Subcutaneous adipose tissue (tissue), 4 donors: ENCODE results near the gene POLR2J. TPM values are rescaled to one million over a fixed set of nuclear protein-coding genes. Genes with fewer than 3 reads are reported as not detected.

ENCODE experiments used
- total RNA-seq, 4 donors: library from RNA; depleted of rRNA; stranded (reverse); fragments of >200 nt; gene quantifications; one replicate each; pipeline ENCODE4 v1.1.0, GENCODE V29; 2016
- TF ChIP-seq, protein P1 (sequence below): fragments of 450-650 bp; IDR thresholded peaks from one replicate; pipeline ENCODE4 v1.5.1; 2016; ENCODE audit warnings: low read depth, mild to moderate bottlenecking, control low read depth, antibody characterized with exemption, moderate library complexity

The POLR2J gene
- total RNA-seq, 4 donors from 2014 or later = 11.7 to 25.8 (median 18.0) TPM

DNA sequence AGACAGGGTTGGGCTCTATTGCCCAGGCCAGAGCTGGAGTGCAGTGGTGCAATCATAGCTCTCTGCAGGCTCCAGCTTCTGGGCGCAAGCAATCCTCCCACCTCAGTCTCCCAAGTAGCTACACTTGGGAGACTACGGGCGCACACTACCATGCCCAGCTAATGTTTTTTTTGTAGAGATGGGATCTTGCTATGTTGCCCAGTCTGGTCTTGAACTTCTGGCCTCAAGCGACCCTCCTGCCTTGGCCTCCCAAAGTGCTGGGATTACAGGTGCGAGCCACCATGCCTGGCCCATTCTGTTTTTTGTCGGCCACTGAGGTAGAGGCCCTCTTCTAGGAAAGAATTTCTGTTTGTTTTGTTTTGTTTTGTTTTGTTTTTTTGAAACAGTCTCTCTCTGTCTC lies 26.3 kb downstream of the POLR2J start:
- TF ChIP-seq, protein P1, sequence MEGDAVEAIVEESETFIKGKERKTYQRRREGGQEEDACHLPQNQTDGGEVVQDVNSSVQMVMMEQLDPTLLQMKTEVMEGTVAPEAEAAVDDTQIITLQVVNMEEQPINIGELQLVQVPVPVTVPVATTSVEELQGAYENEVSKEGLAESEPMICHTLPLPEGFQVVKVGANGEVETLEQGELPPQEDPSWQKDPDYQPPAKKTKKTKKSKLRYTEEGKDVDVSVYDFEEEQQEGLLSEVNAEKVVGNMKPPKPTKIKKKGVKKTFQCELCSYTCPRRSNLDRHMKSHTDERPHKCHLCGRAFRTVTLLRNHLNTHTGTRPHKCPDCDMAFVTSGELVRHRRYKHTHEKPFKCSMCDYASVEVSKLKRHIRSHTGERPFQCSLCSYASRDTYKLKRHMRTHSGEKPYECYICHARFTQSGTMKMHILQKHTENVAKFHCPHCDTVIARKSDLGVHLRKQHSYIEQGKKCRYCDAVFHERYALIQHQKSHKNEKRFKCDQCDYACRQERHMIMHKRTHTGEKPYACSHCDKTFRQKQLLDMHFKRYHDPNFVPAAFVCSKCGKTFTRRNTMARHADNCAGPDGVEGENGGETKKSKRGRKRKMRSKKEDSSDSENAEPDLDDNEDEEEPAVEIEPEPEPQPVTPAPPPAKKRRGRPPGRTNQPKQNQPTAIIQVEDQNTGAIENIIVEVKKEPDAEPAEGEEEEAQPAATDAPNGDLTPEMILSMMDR = no peak

DNA sequence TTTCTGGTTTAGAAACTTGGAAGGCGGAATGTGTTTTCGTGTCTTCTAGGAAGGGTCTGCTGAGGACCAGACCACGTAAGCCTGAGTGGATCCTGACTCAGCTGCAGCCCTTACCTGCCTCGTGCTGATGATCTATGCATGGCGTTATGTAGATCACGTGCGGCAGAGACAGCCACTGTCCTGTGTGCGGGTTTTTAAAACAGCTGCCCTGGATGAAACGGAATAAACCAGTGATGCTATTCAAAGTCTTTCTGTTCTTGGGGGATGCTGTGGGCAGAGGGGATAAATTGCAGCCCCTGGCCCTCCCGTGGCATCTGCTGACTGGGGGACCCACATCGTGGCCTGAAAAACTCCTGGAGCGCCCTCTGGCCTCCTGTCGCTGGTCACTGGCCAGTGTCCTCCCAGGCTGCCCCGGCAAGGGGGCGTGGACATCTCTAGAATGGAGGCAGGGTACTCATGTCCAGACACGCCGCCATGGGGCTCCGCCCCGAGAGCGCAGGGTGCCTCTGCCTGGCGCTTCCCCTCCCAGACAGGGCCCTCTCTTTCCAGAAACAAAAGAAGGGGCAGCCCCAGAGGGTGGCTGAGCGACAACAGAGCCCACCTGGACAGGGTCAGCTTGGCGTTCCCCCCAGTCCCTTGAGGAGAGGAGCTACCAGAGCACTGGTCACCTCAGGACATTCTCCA lies 27.2 kb downstream of the POLR2J start:
- TF ChIP-seq, protein P1 = no peak

DNA sequence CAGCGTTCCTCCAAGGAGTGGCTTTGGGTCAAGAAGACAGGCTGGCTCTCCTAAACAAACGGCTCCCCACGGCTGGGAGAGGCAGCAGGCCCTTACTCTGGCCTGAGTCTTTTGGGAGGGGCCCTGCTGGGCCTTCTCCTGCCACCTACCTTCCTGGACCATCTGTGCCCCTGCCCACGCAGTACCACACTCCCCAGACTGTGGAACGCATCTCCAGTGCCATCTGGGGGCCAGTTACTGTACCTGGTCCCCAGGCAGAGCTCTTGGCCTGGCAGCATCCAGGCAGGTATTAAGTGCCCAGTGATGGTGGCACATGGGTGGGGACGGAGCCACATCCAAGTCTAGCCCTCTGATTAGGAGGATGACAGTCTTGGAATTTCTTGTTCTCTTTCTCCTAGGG lies 28.5 kb downstream of the POLR2J start:
- TF ChIP-seq, protein P1 = no peak

DNA sequence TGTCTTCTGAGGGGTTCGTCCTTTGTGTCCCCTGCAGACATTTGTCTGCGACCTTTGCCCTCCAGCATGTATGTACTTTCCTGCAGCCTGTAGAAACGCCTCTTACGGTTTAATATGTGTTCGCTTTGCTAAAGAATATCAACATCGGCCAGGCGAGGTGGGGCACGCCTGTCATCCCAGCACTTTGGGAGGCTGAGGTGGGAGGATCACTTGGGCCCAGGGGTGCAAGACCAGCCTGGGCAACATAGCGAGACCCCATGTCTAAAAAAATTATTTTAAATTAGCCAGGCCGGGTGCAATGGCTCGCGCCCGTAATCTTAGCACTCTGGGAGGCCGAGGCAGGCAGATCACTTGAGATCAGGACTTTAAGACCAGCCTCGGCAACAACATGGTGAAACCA lies 29.6 kb downstream of the POLR2J start:
- TF ChIP-seq, protein P1 = no peak

DNA sequence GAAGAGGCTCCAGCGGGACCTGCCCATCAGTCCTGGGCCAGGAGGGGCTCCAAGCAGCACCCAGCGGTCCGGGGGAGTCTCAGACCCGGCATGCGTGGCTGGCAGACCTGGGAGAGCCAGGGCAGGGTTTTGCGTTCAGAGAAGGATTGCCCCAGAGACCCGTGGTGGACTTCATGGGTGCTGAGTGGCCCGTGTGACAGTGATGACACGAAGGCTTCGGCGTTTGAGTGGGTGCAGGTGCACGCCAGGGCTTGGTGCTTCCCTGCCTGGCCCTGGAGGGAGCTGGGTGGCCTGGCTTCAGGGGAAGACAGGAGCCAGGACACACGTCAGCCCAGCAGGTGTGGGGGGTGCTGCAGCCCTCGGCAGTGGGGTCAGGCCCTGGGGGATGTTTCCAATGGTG lies 31.4 kb downstream of the POLR2J start:
- TF ChIP-seq, protein P1 = no peak

DNA sequence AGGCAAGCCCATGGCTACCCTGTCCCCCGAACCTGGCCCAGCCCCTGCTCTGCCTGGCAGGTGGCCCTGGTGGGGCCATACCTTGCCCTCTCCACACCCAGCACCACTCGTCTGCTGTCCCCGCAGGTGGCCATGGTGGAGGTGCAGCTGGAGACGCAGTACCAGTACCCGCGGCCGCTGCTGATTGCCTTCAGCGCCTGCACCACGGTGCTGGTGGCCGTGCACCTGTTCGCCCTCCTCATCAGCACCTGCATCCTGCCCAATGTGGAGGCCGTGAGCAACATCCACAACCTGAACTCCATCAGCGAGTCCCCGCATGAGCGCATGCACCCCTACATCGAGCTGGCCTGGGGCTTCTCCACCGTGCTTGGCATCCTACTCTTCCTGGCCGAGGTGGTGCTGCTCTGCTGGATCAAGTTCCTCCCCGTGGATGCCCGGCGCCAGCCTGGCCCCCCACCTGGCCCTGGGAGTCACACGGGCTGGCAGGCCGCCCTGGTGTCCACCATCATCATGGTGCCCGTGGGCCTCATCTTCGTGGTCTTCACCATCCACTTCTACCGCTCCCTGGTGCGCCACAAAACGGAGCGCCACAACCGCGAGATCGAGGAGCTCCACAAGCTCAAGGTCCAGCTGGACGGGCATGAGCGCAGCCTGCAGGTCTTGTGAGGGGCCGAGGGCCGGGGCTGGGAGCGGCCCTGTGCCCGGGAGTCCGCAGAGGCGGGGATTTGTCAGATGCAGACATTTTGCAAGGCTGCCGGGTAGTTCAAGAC lies 32.1 kb downstream of the POLR2J start:
- TF ChIP-seq, protein P1 = no peak

DNA sequence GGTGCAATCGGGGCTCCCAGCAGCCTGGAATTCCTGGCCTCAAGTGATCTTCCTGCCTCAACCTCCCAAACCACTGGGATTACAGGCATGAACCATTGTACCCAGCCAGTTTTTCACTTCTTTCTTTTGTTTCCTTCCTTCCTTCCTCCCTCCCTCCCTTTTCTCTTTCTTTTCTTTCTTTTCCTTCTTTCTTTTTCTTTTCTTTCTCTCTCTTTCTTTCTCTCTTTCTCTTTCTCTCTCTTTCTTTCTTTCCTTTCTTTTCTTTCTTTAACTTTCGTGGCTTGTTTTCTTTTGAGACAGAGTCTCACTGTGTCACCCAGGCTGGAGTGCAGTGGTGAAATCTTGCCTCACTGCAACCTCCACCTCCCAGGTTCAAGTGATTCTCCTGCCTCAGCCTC lies 33.0 kb downstream of the POLR2J start:
- TF ChIP-seq, protein P1 = no peak
